HG03354 (cell line): ENCODE measurements around the gene KYAT1.
"Not testable (repeated sequence)": the region's sequence is repeated elsewhere in the genome, so short reads cannot be mapped to it uniquely, and the experiment has no call there.

ENCODE experiments used
- ATAC-seq: cut with Tn5 transposase; IDR thresholded peaks from one replicate; pipeline ENCODE4 v1.9.1; 2021; ENCODE audit warnings: mild to moderate bottlenecking; ENCODE audit not compliant: unreplicated experiment, poor library complexity, severe bottlenecking

The KYAT1 gene

DNA sequence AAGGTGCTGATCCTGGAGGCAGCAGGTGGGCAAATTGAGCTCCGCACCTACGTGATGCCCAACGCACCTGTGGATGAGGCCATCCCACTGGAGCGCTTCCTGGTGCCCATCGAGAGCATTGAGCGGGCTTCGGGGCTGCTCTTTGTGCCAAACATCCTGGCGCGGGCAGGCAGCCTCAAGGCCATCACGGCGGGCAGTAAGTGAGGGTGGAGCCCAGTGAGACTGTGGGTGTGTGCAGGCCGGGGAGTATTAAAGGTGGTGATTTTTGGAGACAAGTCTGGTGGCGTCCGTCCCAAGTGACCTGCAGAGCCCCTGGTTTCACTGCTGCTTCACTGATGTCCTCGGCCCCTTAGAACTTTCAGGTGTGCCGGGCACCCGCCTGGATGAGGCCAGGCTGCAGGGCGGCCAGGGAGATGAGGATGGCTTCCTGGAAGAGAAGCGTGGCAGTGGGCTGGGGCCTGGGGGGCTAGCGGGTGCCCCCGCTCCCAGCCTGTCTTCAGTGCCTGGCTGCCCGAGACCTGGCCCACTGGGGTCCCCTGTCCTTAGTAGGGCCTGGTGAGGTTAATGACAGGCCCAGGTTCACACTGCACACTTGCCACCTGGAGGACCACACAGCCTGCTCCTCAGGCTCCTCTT, 59.2 kb downstream of the KYAT1 start:
- no peak for ATAC-seq

DNA sequence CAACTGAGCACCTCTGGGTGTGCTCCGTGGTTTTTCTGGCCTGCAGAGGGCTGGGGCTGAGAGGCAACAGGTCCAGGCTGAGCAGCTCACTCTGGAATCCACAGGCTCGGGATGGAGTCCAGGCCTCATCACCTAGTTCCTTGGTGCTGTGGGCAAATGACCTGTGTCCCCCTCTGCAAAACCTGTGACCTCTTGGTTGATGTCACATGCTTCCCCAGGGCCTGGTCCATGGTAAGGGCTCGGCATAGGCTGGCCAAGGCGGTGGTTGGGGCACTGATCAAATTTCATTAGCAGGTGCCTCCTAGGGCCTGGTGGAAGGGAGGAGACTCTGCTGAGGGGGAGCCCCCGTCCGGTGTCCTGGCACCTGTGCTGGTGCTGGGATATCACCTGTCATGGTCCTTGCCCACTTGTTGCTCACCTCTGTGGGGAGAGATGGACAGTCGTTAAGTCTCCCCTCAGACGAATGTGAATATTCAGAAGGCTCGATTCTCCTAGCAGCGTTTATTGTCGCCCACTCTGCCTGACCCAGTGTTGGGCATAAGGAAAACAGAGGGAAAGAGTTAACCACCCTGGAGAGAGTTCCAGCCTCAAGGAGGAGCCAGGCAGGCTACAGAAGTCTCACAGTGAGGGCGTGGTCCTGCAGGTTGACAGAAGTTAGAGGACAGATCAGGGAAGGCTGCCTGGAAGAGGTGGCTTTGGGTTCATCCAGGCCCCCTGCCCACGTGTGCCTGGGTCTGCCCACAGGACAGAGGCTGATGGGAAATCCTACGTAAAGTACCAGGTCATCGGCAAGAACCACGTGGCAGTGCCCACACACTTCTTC, 60.0 kb downstream of the KYAT1 start:
- no peak for ATAC-seq

DNA sequence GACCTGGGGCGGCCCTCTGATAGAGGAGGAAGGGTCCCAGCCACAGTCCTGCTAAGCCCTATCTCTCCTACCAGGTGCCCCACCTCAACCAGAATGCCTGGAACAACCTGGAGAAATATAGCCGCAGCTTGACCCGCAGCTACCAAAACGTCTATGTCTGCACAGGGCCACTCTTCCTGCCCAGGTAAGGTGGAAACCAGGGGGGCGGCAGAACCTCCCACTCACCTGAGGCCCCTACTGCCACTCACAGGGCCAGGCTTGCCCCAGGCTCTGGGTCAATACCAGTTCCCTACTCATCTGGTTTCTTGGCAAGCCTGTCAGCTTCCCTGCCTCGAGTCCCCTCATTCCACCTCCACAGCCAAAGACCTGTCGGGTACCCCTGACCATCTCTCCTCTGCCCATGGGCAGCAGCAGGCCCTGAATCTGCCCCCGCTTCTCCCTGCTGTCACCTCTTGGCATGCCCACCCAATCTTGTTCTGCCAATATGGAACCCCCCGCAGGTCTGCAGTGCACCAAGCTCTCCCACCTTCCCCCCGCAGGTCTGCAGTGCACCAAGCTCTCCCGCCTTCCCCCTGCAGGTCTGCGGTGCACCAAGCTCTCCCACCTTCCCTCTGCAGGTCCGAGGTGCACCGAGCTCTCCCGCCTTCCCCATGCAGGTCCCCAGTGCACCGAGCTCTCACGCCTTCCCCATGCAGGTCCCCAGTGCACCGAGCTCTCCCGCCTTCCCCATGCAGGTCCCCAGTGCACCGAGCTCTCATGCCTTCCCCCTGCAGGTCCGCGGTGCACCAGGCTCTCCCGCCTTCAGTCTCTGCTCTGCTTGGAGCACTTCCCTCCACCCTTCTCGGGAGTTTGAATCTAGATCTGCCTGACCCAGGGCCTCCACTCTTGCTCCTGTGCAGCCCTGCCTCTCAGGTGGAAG, 60.8 kb downstream of the KYAT1 start:
- no peak for ATAC-seq

DNA sequence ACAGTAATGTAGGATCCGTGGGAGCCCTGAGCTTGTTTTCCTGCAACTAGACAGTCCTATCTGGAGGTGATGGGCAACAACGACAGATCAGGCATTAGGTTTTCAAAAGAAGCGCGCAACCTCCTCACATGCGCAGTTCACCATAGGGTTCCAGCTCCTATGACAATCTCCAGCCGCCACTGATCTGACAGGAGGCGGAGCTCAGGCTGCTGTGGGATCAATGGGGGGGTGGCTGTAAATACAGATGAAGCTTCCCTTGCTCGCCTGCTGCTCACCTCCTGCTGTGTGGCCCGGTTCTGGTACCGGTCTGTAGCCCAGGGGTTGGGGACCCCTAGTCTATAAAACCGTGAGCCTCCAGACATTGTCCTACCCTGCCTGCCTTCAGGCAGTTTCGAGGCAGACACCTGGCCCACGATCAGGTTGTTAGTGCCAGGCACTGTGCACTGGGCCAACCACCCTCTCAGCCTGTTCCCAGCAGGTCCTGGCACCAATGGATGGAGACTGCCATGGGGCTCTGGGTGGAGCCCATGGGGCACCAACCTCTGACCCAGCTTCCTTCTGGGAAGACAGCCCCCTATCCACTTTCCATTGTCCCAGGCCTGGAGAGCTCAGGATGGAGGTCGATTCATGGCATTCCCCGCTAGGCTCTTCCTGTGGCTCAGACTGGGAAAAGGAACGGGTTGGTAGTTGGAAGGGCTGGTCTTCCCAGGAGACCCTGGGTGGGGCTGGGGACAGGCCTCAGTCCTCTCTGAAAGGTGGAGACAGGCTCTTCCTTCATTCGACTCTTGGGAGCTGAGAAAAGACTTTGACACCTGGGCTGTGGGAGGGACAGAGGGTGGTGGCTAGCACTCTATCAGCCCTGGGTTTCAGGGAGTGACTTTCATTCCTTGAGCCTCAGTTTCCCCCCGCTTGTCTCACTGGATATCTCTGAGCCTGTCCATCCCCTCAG, 61.8 kb downstream of the KYAT1 start:
- ATAC-seq: no peak

DNA sequence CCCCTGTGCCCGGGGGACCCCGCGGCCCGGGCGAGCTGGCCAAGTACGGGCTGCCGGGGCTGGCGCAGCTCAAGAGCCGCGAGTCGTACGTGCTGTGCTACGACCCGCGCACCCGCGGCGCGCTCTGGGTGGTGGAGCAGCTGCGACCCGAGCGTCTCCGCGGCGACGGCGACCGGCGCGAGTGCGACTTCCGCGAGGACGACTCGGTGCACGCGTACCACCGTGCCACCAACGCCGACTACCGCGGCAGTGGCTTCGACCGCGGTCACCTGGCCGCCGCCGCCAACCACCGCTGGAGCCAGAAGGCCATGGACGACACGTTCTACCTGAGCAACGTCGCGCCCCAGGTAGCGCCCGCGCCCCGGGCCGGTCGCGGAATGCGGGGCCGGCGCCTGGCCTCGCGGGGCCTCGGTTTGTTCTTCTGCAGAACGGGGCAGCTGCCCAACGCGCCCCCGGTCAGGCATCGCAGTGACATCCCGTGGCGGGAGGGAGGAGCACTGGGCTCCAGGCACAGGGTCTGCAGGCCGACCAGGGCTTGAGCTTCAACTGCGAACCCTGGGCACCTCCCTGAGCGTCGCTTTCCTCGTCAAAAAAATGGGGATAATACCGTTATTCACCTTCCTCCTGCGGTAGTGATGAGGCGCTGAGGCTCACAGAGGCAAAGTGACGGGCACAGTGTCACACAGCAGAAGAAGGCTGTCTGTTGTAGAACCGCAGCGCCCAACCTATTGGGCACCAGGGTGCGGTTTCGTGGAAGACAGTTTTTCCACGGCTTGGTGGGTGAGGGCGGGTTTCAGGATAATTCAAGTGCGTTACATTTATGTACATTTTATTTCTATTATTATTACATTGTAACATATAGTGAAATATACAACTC, 62.7 kb downstream of the KYAT1 start:
- peak; percentile 30 for ATAC-seq

DNA sequence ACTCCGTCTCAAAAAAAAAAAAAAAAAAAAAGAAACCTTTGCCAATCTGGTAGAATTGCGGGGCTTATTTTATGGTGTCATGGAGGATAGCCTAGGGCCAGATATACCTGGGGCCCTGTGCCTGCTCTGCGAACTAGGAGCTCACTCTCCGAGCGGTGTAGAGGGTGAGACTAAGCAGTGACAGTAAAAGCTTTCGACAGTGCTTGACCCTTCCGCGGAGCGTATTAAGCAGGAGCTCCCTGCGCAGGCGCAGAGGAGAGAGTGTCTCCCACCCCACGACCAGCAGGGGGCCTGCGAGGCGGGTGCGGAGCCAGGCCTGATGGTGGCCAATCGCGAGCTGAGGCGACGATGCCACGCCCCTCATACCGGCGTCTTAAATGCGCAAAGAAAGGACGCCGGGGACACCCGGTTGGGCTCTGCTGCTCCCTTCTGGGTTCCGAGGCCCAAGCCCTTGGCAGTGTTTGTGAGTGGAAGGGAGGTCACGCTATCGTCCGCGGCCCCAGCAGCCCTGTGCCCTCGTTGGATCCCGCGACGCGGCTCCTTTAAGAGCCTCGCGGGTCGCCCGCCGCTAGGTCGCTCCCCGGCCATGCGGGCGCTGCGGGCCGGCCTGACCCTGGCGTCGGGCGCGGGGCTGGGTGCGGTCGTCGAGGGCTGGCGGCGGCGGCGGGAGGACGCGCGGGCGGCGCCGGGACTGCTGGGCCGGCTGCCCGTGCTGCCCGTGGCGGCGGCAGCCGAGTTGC, 63.5 kb downstream of the KYAT1 start, which contains the start of gene ENDOG:
ENDOG (plus strand) TSS at position 402 of the 740 bp plus-strand sequence; CDS start at position 587, 185 bp downstream.
- ATAC-seq: peak; percentile 90

DNA sequence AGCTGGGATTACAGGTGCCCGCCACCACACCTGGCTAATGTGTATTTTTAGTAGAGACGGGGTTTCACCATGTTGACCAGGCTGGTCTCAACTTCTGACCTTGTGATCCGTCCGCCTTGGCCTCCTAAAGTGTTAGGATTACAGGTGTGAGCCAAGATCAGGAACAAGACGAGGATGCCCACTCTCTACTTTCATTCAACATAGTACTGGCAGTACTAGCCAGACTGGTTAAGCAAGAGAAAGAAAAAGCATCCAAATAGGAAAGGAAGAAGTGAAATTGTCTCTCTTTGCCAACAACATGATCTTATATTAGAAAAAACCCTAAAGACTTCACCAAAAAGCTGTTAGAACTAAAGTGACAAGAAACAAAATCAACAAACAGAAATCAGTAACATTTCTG, 70.9 kb downstream of the KYAT1 start:
- no peak for ATAC-seq

DNA sequence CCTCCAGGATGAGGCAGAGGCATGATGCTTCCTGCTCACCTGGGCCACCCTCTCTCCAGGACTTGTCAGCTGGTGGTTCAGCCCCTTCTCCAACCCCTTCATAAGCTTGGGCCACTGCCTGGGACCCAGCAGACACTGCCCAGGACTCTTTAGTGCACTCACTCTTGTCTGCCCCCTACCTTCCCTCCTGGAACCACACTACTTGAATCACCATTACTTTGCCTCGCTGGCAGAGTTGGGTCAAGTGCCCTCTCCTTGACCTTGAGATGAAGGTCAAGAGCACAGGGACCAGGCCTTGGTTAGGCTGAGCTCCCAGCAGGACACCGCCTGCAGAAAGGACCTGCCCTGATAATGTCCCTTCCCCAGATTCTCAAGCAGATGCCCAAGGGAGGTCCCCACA, 71.9 kb downstream of the KYAT1 start:
- ATAC-seq: no peak

DNA sequence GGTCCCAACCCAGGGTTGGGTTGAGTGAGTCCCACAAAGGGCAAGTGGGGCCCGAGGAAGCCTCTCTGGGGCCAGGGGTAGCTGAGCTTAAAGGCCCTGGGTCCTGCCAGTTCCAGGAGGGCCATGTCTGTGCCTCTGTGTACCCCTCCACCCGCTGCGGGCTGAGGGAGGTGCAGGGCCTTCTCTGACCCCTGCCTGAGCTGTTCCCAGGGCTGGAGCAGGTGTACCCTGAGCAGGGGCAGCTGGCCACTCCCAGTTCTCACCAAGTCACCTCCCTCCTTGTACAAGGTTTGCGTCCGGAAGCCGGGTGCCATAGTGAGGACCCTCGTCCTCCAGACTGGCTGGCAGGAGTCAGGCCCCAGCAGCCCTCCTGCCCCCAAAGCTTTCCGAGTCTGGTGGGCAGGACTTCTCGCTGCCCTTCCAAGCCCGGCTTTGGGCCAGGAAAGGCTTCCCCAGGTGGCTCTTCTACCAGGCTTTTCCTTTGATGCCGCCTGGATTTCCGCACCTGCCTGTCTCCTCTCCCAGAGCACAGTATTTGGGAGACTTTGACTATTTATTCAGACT, 72.6 kb downstream of the KYAT1 start:
- ATAC-seq: no peak

DNA sequence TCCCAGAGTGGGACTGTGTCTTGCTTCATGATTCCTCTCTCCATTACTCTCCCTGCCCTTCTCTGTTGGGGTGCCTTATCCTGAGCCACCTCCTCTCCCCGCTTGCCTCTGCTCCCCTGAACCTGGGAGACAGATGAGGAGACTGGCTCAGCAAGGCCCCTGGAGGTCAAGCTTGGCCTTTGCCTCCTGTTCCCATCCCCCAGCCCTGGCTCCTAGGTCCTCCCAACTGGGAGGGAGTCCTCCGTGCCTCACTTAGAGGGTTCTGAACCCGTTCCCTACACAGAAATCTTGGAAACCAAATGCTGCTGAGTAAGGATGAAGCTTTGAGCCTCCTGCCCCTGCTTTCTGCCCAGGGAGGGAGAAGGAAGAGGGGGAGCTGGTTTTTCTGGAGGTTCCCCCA, 73.2 kb downstream of the KYAT1 start:
- ATAC-seq: no peak

DNA sequence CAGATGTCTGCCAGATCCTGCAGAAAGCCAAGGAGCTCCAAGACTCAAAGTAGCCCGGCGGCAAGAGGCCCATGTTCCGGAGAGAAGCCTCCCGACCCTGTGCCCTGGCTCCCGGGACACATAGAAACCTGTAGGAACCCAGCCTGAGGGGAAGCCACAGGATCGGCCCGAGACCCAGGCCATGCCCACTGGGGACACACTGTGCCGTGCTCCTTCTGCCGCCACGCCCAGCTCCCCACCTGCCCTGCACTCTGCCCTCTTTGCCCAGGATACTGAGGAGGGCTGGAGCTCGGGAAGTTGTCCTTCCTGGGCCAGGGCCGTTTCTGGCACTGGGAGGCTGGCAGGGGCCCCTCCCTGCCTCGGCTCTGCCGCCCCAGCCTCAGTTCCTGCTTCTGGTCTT, 73.9 kb downstream of the KYAT1 start:
- no peak for ATAC-seq

DNA sequence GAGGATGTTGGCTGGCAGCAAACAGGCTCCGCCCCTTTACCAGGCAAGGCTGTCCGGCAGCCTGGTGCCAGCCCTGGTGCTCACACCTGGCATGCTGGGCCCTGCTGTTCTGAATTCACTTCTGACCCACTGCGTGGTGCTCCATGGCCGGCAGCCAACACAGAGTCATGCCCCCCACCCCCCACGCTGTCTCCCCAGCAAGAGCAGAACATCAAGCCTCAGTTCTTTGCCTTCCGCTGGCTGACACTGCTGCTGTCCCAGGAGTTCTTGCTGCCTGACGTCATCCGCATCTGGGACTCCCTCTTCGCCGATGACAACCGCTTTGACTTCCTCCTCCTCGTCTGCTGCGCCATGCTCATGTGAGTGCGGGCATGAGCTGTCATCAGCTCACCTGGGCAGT, 76.1 kb downstream of the KYAT1 start:
- no peak for ATAC-seq

DNA sequence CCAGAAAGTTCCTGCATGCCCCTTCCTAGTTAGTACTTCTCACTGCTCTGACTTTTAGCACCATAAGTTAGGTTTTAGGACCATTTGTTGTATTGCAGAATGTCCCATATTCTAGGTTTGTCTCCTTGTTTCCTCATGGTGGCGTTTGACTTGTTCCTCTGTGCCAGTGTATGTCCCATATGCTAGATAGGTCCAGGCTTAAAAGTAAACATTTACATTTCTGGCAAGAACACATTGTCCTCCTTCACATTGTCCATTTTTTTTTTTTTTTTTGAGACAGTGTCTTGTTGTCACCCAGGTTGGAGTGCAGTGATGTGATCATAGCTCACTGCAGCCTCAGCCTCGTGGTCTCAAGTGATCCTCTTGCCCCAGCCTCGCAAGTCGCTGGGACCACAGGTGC, 79.3 kb downstream of the KYAT1 start:
- ATAC-seq: no peak

DNA sequence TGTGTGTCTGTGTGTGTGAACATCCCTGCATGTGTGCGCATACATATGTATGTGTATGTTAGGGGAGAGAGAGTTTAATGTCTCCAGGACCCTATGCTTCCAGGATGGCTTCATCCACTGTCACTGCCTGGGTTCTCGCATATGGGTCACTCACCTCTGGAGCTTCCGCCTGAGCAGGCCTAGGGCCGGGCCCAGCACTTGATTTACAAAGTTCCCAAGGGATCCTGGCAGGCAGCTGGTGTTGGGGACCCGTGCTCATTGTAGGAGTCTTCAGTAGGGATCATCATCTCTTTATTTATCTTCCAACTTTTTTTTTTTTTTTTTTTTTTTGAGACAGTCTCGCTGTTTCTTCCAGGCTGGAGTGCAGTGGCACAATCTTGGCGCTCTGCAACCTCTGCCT, 81.7 kb downstream of the KYAT1 start:
- no peak for ATAC-seq

DNA sequence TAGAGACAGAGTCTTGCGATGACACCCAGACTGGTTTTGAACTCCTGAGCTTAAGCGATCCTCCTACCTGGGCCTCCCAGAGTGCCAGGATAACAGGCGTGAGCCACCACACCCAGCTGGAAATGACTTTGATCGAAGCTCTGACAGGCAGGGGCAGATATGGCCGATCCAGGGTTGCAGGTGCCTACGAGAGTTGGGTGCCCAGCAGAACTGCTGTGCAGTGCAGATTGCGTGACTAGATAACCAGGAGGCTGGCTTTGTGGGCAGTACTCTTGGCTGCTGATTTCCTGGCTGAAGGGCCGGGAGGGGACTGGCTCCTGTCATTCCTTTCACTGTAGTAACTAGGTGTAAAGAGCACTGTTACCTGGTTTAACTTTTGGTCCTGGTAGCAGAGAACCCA, 82.9 kb downstream of the KYAT1 start:
- no peak for ATAC-seq

DNA sequence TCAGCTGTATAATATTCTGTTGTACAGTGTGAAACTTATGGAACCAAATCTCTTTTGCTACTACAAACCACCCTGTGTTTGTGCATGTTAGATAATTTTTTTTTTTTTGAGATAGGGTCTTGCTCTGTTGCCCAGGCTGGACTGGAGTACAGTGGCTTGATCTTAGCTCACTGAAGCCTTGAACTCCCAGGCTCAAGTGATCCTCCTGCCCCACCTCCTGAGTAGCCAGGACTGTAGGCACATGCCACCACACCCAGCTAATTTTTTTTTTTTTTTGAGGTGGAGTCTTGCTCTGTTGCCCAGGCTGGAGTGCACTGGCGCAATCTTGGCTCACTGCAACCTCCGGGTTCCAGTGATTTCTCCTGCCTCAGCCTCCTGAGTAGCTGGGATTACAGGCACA, 86.8 kb downstream of the KYAT1 start:
- ATAC-seq: not testable (repeated sequence)

DNA sequence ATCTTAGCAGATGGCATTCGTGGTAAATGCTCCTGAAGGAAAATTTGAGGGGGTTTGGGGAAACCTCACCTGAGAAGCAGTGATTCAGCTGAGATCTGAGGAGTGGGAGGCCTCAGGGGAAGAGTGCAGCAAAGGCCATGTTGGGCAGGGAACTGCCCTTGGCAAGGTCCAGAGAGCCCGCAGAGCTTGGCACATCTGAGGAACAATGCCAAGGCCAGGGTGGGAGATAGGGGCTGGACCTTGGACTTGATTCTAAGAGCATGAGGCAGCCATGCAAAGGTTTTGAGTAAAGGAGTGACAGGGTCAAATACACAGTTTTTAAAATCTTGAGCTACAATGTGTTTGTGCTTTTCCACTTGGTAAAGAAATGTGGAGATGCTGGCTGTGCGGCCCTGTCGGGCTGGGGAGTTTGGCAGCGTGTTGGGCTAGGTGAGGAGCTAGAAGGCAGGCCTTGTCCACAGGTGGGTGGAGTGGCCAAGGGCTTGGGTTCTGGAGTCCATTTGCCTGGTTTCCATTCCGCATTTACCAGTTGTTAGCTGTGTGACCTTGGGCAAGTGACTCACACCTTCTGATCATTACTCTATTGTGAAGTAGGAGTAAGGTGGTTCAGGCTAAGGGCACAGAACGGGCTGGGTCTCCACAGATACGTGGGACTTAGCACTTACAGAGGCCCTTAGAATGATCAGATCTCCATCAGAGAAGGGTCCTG, 88.6 kb downstream of the KYAT1 start:
- ATAC-seq: no peak
